GM10266 (cell line): ENCODE results near the gene OSBPL10.

Experiments
- DNase-seq: peaks from one replicate; pipeline ENCODE4 v3.0.0; 2012; ENCODE audit errors: extremely low spot score
- CTCF ChIP-seq: IDR thresholded peaks from 2 replicates; pipeline ENCODE4 v1.5.1; 2012; ENCODE audit warnings: mild to moderate bottlenecking, low read depth; ENCODE audit not compliant: control insufficient read depth, insufficient read depth; ENCODE audit errors: missing control alignments

The OSBPL10 gene

GRCh38 chr3:31840252-31840651 lies 140.8 kb downstream of the OSBPL10 start:
- TF ChIP-seq CTCF, result no peak
- no peak for DNase-seq

- DNase-seq, result no peak
- no peak for TF ChIP-seq CTCF
Observed at GRCh38 chr3:31839144-31839917, 141.7 kb downstream of the OSBPL10 start.

- no peak for TF ChIP-seq CTCF
- DNase-seq, result no peak
Observed at GRCh38 chr3:31836131-31837075, 144.7 kb downstream of the OSBPL10 start.

- no peak for TF ChIP-seq CTCF
- DNase-seq, result no peak
Observed at GRCh38 chr3:31833391-31834190, 147.5 kb downstream of the OSBPL10 start.

GRCh38 chr3:31832551-31832950 lies 148.5 kb downstream of the OSBPL10 start:
- no peak for DNase-seq
- TF ChIP-seq CTCF, result no peak

GRCh38 chr3:31831591-31831990 lies 149.5 kb downstream of the OSBPL10 start:
- no peak for TF ChIP-seq CTCF
- DNase-seq, result no peak
